Peyer's patch (tissue), 4 donors: ENCODE measurements around the gene ARHGEF39. TPM values are rescaled to one million over a fixed set of nuclear protein-coding genes. Genes with fewer than 3 reads are reported as not detected.

ENCODE experiments used
- DNase-seq, 3 donors: peaks; one replicate each; pipeline ENCODE4 v3.0.0-alpha.2; 2017 to 2019
- H3K27ac ChIP-seq, 4 donors: fragments of 200-600 bp; sonication (generic); one replicate each; pipeline ENCODE4 v1.5.1; 2016 to 2019
- H3K27me3 ChIP-seq, 2 donors: fragments of 200-600 bp; sonication (generic); one replicate each; pipeline ENCODE4 v1.5.1; 2019
- H3K36me3 ChIP-seq, 3 donors: fragments of 200-600 bp; sonication (generic); one replicate each; pipeline ENCODE4 v1.5.1; 2016 to 2019
- H3K4me1 ChIP-seq, 4 donors: fragments of 200-600 bp; sonication (generic); one replicate each; pipeline ENCODE4 v1.5.1; 2016 to 2019
- H3K4me3 ChIP-seq, 4 donors: fragments of 200-600 bp; sonication (generic); 1 replicate in 3 of 4; 2 replicates in 1 of 4; pipeline ENCODE4 v1.5.1; 2016 to 2019; ENCODE audit warnings: mild to moderate bottlenecking in 1 of 4
- H3K9me3 ChIP-seq, 4 donors: fragments of 200-600 bp; sonication (generic); one replicate each; pipeline ENCODE4 v1.5.1; 2016 to 2019; ENCODE audit warnings: mild to moderate bottlenecking in 1 of 4
- CTCF ChIP-seq, 6 experiments: fragments of 450-650 bp in 4 of 6; fragments of 200-600 bp in 2 of 6; sonication (generic) in 1 of 6; IDR thresholded peaks; one replicate each; pipeline ENCODE4 v1.5.1; 2017 to 2019; ENCODE audit warnings: antibody characterized with exemption in 6 of 6, mild to moderate bottlenecking in 3 of 6, moderate library complexity in 1 of 6
- POLR2A ChIP-seq, 2 donors: fragments of 450-650 bp; IDR thresholded peaks; one replicate each; pipeline ENCODE4 v1.5.1; 2017; ENCODE audit warnings: antibody characterized with exemption in 2 of 2, mild to moderate bottlenecking in 2 of 2, moderate library complexity in 2 of 2
- total RNA-seq, 4 donors: library from RNA; depleted of rRNA; stranded (reverse); fragments of >200 nt; gene quantifications; one replicate each; pipeline ENCODE4 v1.1.0, GENCODE V29; 2016

Gene ARHGEF39
- total RNA-seq, 4 donors from 2014 or later, result 1.9 to 19.8 (median 4.8) TPM

DNA sequence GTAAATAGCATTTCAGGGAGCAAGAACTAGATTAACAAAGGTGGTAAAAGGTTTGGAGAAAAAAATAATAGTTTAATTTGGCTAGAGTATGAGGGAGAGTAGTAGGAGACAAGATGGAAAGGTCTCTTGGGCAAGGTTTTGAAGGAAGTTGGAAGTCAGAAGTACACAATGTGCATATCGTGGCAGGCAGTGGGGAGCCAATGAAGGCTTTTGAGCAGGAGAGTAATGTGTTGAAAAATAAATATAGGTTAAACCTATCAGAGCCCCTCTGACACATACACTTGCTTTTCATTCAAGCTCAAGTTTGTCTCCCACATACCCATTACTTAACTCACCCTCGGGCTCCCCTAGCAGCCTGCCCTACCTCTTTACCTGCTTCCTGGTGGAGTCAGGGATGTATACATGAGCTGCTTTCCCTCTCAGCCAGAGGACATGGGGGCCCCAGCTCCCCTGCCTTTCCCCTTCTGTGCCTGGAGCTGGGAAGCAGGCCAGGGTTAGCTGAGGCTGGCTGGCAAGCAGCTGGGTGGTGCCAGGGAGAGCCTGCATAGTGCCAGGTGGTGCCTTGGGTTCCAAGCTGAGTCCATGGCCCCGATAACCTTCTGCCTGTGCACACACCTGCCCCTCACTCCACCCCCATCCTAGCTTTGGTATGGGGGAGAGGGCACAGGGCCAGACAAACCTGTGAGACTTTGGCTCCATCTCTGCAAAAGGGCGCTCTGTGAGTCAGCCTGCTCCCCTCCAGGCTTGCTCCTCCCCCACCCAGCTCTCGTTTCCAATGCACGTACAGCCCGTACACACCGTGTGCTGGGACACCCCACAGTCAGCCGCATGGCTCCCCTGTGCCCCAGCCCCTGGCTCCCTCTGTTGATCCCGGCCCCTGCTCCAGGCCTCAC, 8.4 kb upstream of the ARHGEF39 start, which contains the start of gene CA9:
Gene CA9, plus strand, starts transcription at position 797 of the 893 bp plus-strand sequence. Its CDS starts 32 bp downstream, at position 829.
- H3K36me3 ChIP-seq, result no peaks in the 10 kb centered on the region
- TF ChIP-seq POLR2A (IDR thresholded peaks at IDR 0.05) (no peak), CTCF (IDR thresholded peaks at IDR 0.05) (no peak)
- no peaks in the 10 kb centered on the region for H3K27me3 ChIP-seq
- H3K4me3 ChIP-seq, result no peak within 1 kb of the TSS
- DNase-seq, result peak in 2 of 3 donors; percentile 58 to 70
- H3K9me3 ChIP-seq, result no peaks in the 10 kb centered on the region
- H3K27ac ChIP-seq, result peak within 1 kb of the TSS in 1 of 4 donors; percentile 56
- H3K4me1 ChIP-seq, result peaks cover 0 to 26% (median 7%) of the 10 kb centered on the region in 4 donors

- H3K36me3 ChIP-seq, result no peaks in the 10 kb centered on the region
- no peak for TF ChIP-seq POLR2A (IDR thresholded peaks at IDR 0.05)
- no peak for TF ChIP-seq CTCF (IDR thresholded peaks at IDR 0.05)
- peak overlapping the region in 3 of 4 donors; percentile 19 to 78 (median 64) for H3K27ac ChIP-seq
- H3K4me3 ChIP-seq, result no peak overlapping the region
- H3K27me3 ChIP-seq, result no peaks in the 10 kb centered on the region
- DNase-seq, result peak in 2 of 3 donors; percentile 81 to 89
- no peaks in the 10 kb centered on the region for H3K9me3 ChIP-seq
- peaks cover 0 to 18% (median 5%) of the 10 kb centered on the region in 4 donors for H3K4me1 ChIP-seq
Observed at GRCh38 chr9:35669331-35670145, 4.5 kb upstream of the ARHGEF39 start.

DNA sequence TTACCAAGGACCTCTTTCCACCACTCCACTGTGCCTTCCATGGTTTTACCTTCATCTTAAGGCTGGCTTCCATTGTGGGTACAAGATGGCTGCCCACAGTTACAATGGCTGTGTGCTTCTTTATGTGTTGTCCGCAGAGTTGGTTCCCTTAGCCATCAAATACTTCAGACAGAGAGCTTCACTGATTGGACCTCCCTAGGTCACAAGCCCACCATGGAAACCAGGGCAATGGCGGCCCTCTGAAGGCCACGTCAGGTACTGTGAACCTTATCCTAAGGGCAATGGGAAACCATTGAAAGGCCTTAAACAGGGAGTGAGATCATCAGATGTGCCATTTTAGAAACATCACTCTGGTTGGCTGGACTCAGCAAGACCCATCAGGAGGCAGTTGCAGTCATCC, 2.9 kb upstream of the ARHGEF39 start:
- DNase-seq, result no peak
- Histone ChIP-seq H3K4me3 (no peak overlapping the region), H3K9me3 (no peaks in the 10 kb centered on the region), H3K27ac (no peak overlapping the region), H3K36me3 (no peaks in the 10 kb centered on the region), H3K27me3 (no peaks in the 10 kb centered on the region), H3K4me1 (peaks cover 0 to 14% (median 5%) of the 10 kb centered on the region in 4 donors)
- TF ChIP-seq POLR2A (IDR thresholded peaks at IDR 0.05) (no peak), CTCF (IDR thresholded peaks at IDR 0.05) (no peak)

GRCh38 chr9:35666549-35666948, 1.6 kb upstream of the ARHGEF39 start:
- no peak for DNase-seq
- Histone ChIP-seq H3K27ac (no peak overlapping the region), H3K9me3 (no peaks in the 10 kb centered on the region), H3K36me3 (no peaks in the 10 kb centered on the region), H3K4me3 (no peak overlapping the region), H3K27me3 (no peaks in the 10 kb centered on the region), H3K4me1 (peaks cover 0 to 23% (median 5%) of the 10 kb centered on the region in 4 donors)
- TF ChIP-seq CTCF (IDR thresholded peaks at IDR 0.05), result no peak
- no peak for TF ChIP-seq POLR2A (IDR thresholded peaks at IDR 0.05)

GRCh38 chr9:35666045-35666444, 1.1 kb upstream of the ARHGEF39 start:
- DNase-seq, result no peak
- H3K4me1 ChIP-seq, result peaks cover 0 to 29% (median 5%) of the 10 kb centered on the region in 4 donors
- no peaks in the 10 kb centered on the region for H3K36me3 ChIP-seq
- H3K4me3 ChIP-seq, result no peak overlapping the region
- no peaks in the 10 kb centered on the region for H3K27me3 ChIP-seq
- H3K9me3 ChIP-seq, result no peaks in the 10 kb centered on the region
- no peak overlapping the region for H3K27ac ChIP-seq
- TF ChIP-seq POLR2A (IDR thresholded peaks at IDR 0.05) (no peak), CTCF (IDR thresholded peaks at IDR 0.05) (no peak)
